GM12873 (cell line): ENCODE measurements around the gene LYRM4.

Experiments
- TF ChIP-seq, protein P1 (sequence below): IDR thresholded peaks from 2 replicates; pipeline ENCODE4 v1.5.1; 2012; ENCODE audit warnings: low read depth, mild to moderate bottlenecking, moderate library complexity, low read length, control low read depth; ENCODE audit not compliant: insufficient read depth; ENCODE audit errors: missing control alignments

The LYRM4 gene

GRCh38 chr6:5274231-5274630, 13.5 kb upstream of the LYRM4 start:
- TF ChIP-seq, protein P1, sequence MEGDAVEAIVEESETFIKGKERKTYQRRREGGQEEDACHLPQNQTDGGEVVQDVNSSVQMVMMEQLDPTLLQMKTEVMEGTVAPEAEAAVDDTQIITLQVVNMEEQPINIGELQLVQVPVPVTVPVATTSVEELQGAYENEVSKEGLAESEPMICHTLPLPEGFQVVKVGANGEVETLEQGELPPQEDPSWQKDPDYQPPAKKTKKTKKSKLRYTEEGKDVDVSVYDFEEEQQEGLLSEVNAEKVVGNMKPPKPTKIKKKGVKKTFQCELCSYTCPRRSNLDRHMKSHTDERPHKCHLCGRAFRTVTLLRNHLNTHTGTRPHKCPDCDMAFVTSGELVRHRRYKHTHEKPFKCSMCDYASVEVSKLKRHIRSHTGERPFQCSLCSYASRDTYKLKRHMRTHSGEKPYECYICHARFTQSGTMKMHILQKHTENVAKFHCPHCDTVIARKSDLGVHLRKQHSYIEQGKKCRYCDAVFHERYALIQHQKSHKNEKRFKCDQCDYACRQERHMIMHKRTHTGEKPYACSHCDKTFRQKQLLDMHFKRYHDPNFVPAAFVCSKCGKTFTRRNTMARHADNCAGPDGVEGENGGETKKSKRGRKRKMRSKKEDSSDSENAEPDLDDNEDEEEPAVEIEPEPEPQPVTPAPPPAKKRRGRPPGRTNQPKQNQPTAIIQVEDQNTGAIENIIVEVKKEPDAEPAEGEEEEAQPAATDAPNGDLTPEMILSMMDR = no peak

GRCh38 chr6:5271926-5272325, 11.2 kb upstream of the LYRM4 start:
- TF ChIP-seq, protein P1 = no peak

DNA sequence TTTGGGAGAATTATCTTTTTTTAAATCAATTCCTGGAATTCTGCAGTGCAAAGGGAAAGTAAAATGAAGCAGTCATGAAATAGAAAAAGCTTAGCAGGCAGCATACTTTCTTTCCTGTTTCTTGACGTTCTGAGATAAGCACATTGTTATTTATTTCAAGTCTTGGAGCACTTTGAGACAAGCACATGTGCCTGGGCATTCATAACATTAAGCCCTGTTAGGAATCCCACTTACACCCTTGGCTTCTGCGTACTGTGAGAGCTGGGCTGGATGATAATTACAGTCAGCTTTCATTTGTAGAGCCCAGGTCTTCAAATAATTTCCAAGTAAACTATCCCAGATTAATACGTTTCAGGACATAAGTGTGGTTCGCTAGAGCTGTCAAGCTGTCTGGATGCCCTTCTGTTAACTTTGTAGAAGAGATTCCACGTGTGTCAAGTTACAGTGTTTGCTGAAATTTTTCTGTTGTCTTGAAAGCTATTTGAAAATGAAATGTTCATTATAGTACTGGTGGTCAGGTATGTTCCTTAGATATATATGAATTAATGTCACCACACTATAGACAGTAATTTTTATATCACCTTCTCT, 9.4 kb upstream of the LYRM4 start:
- TF ChIP-seq, protein P1 = no peak

DNA sequence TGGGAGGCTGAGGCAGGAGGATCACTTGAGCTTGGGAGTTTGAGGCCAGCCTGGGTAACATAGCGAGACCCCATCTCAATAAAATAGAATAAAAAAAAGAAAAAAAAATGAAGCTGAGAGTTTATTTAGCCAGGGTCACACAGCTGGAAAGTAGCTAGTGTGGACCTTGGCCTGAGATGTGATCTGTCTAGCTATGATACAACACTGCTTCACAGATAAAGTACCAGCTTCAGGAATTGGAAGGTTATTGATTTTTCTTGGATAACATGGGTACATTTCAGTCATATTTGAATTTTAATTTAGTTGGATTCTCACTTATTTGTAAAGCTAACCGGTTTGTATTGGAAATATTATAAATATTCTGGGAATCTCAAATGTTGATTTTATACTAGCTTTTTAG, 5.7 kb upstream of the LYRM4 start:
- TF ChIP-seq, protein P1 = no peak

DNA sequence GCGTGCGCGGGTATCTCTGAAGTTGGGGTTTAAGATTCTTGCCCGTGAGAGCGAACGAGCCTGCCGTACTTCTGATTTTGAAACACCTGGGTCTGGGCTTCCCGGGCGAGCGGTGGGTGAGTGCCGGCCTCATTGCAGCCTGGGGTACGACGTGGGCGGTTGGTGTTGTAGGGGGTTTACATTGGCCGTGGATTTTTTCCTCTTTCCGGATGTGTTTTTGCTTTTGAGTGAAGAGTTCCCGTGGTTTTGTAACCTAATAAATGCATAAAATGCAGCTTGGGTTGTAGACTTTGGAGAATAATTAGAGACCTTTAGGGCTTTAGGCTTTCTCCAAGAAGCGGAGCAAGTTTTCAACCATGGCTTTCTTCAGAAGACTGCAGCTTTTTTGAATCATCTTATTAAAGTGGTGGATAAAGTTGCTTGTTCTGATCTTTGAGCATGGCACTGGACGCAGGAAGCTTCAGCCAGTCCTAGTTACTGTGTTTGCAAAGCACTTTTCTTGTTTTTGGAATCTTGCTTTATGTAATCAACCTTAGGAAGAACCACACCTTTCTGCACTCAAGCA, 877 bp upstream of the LYRM4 start:
- TF ChIP-seq, protein P1 = no peak

GRCh38 chr6:5260111-5260620, 584 bp downstream of the LYRM4 start:
- TF ChIP-seq, protein P1 = no peak

GRCh38 chr6:5259428-5259827, 1.3 kb downstream of the LYRM4 start:
- TF ChIP-seq, protein P1 = no peak
